ENCODE measurements around the gene FBXL7.
A peak's percentile ranks its signal among the peaks of the same experiment; 100 is the strongest.

Gene FBXL7

GRCh38 chr5:15623794-15624193, 123.8 kb downstream of the FBXL7 start:
- DNase-seq, result no peak

DNA sequence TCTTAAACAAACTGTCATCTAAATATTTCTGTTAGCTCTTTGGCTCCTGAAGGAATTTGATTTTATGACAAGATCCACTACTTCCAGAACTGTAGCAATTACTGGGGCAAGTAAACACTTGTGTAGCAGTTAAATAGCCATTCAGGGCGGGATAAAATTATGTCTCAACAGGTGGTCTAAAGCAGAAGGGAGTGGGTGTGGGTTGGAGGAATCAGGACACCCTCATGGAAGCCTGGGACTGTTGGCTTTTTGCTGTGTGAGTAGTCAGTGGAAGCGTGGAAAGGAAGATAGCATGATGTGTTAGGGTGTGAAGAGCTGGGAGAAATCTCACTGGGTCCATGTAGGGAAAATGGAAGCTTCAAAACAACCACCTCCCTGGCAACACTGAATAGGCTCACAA, 127.1 kb downstream of the FBXL7 start:
- DNase-seq, result no peak

- no peak for DNase-seq
These were observed 127.7 kb downstream of the FBXL7 start for GRCh38 chr5:15627647-15628046.

DNA sequence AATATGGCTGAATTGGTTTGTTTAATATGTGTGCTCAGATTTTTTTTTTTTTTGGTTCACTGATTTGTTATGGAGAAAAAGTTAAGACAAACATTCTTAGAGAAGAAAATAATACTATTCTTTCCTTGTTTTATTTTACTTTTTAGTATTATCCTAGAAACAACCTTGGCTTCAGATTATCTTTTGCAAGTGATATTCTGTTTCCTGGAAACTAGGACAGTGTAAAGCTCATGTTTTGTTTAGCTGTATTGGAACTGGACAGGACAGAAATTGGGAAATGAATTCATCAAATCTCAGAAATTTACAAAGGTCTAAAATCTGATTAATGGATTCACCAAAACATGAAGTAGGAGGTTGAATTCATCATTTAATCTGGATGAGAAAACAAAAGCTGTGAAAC, 130.5 kb downstream of the FBXL7 start:
- no peak for DNase-seq

DNA sequence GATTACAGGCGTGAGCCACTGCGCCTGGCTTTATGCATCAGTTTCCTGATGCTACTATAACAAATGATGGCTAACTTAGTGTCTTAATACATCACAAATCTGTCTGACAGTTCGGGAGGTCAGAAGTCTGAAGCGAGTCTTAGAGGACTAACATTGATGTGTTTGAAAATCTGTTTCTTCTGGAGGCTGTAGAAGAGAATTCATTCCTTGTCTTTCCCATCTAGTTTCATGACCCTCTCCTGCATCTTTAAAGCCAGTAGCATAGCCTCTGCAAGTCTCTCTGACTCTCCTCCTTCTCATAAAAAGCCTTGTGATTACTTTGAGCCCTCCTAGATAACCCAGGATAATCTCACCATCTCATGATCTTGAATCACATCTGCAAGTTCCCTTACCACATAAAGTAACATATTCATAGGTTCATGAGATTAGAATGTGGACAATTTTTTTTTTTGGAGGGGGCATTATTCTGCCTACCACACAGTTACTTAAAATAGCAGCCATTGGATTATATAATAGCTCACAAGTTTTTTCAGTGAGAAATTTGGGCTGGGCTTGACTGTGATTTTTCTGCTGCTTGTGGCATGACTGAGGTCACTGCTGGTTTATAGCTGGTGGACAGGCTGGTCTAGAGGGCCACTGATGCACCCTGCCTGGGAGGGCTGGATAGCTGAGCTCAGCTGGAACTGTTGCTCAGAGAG, 134.8 kb downstream of the FBXL7 start:
- DNase-seq, result no peak

- no peak for DNase-seq
These were observed 135.3 kb downstream of the FBXL7 start for GRCh38 chr5:15635289-15635616.

GRCh38 chr5:15637345-15637744, 137.4 kb downstream of the FBXL7 start:
- no peak for DNase-seq

DNA sequence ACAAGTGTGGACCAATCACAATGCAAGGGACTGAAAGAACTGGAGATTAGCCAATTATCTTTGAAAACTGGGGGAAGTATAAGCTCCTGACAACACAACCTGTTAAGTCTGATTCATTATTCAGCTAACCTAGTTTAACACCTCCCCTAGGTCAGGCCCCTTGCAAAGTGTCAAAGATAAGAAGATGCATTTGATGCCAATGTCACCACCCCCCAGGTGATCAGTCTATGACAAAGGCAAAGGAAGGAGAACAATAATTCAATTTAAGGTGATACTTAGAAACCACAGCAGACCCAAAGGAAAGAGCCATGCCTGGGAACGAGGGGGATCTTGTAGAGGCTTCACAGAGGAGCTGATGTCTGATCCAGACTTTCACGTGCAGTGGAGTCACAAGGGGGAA, 137.9 kb downstream of the FBXL7 start:
- DNase-seq, result no peak

DNA sequence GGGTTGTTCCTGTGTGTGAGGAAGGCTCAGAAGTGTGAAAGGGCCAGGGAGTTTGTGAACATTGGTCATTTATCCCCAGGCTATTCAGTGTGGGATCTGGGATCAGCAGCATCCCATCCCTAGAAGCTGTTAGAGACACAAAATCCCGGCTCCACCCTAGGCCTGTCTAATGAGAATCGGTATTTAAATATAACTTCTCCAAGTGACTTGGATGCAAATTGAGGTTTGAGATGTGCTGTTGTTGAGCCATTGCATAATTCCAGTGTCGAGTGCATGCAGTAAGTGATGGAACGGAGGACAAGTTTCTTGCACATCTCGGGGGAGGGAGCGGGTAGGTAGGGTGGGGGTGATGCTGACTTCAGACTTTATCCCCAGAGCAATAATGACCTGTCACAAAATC, 138.3 kb downstream of the FBXL7 start:
- DNase-seq, result no peak

DNA sequence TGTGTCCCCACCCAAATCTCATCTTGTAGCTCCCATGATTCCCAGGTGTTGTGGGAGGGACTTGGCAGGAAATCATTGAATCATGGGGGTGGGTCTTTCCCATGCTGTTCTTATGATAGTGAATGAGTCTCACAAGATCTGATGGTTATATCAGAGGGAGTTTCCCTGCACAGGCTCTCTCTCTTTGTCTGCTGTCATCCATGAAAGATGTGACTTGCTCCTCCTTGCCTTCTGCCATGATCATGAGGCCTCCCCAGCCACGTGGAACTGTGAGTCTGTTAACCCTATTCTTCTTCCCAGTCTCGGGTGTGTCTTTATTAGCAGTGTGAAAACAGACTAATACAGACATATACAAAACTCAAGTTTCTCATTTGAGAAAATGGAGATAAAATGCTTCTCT, 139.3 kb downstream of the FBXL7 start:
- DNase-seq, result no peak

DNA sequence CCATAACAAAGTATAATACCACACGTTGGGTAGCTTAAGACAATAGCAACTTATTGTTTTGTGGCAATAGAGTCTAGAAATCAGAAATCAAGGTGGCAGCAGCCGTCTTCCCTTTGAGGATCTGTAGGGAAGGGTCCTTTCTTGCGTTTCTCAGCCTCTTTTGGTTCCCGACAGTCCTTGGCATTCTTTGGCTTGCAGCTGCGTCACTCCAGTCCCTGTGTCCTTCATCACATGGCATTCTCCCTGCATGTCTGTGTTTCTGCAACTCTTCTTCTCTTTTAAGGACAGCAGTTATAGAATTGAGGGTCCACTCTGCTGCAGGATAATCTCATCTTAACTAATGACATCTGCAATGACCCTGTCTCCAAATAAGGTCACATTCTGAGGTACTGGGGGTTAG, 140.1 kb downstream of the FBXL7 start:
- no peak for DNase-seq

DNA sequence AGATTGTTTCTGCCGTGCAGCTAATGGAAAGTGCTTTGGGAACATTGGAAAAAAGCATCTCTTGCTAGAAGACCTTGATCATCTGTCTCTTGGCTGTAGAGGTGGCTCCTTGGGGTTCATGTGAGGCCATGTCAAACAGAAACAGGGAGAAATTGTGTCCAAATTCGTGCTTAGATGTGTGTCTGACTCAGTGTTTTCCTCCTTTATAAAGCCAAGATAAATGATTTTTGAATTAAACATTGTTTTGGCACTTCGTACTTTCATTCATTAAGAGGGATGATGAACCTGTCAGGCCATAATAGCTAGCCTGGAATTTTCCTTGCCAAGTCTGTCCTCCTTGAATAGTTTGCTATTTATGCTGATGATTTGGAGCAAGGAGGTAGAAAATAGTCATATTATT, 143.8 kb downstream of the FBXL7 start:
- DNase-seq, result no peak

DNA sequence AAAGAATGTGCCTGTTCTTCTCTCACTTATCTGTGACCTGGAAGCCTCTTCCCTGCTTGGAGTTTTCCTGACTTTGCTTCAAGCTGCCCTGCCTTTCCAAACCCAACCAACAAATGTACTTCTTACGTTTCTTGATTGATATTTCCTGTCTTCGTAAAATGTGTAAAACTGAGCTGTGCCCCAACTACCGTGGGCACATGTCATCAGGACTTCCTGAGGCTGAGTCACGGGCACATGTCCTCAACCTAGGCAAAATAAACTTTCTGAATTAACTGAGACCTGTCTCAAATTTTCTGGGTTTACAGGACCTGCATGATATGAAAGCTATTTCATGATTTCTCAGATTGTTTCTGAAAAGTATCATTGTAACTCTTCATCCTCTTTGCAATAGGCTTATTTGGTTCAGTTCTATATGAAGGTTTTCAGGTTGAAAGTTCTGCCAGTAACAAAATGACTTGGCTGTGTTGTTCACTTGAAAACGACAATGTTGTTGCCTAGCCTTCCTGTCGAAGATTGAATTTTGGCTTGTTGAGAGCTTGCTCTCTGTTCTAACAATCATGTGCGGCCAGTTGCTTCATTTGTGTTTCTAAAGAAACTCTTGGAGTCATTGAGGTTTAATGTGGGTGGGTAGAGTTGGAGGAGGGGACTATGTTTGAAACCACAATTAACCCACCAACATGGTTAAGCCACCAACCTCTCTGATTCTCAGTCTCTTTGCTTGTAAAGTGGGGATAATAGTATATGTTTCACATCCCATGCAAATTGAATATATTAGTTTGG, 145.6 kb downstream of the FBXL7 start:
- DNase-seq, result peak; percentile 15

- no peak for DNase-seq
These were observed 146.4 kb downstream of the FBXL7 start for GRCh38 chr5:15646371-15646770.

DNA sequence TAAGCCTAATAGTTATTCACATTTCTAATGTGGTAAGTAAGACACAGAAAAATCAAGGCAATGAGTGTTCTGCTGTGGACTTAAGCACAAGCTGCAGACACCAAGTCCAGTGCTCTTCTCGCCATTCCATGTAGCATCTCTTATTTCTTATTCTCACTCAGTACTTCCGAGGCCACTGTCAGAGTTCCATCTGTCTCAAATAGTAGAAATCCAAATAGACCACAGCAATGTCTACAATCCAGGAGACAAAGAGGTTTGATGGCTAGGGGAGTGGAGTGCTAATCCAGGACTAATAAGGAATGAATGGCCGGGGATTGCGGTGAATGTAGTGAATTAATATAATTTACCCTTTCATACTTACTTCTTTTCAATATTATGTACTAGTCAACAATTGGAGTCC, 147.3 kb downstream of the FBXL7 start:
- no peak for DNase-seq

DNA sequence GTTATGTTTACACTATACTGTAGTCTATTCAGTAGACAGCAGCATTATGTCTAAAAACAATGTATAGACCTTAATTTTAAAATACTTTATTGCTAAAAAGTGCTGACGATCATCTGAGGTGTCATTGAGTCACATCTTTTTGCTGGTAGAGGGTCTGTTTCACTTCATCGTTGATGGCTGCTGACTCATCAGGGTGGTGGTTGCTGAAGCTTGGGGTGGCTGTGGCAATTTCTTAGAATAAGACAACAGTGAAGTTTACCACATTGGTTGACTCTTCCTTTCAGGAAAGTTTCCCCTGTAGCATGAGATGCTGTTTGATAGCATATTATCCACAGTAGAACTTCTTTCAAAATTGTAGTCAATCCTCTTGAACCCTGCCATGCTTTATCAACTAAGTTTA, 150.3 kb downstream of the FBXL7 start:
- DNase-seq, result peak; percentile 18

- no peak for DNase-seq
These were observed 154.8 kb downstream of the FBXL7 start for GRCh38 chr5:15654779-15655178.

DNA sequence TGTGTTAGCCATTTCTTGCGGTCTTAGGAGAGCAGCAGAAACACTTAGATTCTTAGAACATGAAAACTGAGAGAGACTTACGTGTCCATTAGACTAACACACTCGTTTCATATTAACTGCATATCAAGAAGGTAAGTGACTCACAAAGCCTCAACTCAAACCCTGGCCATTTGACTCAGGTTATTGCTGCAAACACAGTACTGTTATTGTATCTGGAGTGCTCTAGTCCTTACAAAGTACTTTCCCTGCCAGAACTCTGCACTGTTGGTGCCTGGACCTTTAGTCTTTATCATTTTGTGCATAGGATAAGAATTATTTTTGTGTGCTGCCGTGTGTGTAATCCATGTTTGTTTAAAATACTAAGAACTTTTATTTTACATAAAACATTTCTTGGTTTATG, 155.7 kb downstream of the FBXL7 start:
- DNase-seq, result no peak

DNA sequence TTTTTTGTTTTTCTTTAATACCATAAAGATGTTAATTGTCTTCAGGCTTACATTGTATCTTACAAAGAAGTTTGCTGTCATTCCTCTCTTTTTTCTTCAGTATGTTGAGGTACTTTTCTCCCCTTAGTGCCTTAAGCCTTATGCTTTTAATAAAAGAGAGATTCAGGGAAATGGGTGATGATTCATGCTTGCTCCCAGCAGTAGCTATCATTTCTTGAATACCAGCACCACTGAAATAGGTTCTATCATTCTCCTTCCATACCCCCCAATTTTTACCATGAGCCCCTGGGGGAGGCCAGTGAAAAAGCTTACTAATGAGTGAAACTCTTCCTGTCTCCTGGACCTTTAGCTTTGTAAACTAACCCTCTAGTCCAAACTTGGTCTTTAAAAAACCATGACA, 165.0 kb downstream of the FBXL7 start:
- no peak for DNase-seq

GRCh38 chr5:15669826-15670225, 169.8 kb downstream of the FBXL7 start:
- no peak for DNase-seq

- no peak for DNase-seq
These were observed 174.7 kb downstream of the FBXL7 start for GRCh38 chr5:15674716-15675115.

- no peak for DNase-seq
These were observed 176.6 kb downstream of the FBXL7 start for GRCh38 chr5:15676591-15676990.

DNA sequence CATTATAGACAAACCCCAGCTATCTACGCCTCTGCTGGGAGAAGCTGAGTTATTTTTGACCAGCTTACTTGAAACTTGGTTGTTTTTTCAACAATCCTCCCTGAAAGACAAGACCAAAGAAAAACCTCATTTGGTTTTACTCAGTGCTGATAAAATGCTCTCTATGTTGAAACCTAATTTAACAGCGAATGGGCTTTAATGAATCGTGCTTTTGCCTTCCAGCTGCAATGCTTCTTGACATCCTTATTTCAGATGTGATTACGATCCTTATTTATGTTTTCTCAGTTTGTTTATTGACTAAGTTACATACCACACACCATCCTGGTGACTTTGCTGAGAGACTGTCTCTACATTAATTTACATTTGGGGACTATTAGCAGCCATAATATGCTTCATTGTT, 179.2 kb downstream of the FBXL7 start:
- DNase-seq, result no peak

GRCh38 chr5:15680455-15680854, 180.5 kb downstream of the FBXL7 start:
- DNase-seq, result no peak

- DNase-seq, result no peak
These were observed 182.1 kb downstream of the FBXL7 start for GRCh38 chr5:15682122-15682521.

Data from activated CD4-positive, alpha-beta T cell treated with anti-CD3 and anti-CD28 coated beads, Interleukin-2, amount 50 U/mL, for 16 hours (primary cell).